ENCODE measurements around the gene NCOR1. TPM values are rescaled to one million over a fixed set of nuclear protein-coding genes. Genes with fewer than 3 reads are reported as not detected.

NCOR1 gene
- total and polyA plus RNA-seq, 9 of the 15 experiments (the other 6 are each of a cell fraction or from before 2014, with no cell fraction given): 20.2 to 66.5 (median 50.9) TPM

GRCh38 chr17:16215273-16215964 lies at the start of gene NCOR1 (continued):
- TF ChIP-seq, protein P1, sequence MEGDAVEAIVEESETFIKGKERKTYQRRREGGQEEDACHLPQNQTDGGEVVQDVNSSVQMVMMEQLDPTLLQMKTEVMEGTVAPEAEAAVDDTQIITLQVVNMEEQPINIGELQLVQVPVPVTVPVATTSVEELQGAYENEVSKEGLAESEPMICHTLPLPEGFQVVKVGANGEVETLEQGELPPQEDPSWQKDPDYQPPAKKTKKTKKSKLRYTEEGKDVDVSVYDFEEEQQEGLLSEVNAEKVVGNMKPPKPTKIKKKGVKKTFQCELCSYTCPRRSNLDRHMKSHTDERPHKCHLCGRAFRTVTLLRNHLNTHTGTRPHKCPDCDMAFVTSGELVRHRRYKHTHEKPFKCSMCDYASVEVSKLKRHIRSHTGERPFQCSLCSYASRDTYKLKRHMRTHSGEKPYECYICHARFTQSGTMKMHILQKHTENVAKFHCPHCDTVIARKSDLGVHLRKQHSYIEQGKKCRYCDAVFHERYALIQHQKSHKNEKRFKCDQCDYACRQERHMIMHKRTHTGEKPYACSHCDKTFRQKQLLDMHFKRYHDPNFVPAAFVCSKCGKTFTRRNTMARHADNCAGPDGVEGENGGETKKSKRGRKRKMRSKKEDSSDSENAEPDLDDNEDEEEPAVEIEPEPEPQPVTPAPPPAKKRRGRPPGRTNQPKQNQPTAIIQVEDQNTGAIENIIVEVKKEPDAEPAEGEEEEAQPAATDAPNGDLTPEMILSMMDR (IDR thresholded peaks at IDR 0.05 in 2 of 3, conservative IDR thresholded peaks at IDR 0.05 in 1 of 3; ENCODE audit: insufficient read depth in 2 of 3, low read depth in 1 of 3, low read length in 3 of 3): peak; percentile 19 to 45 (median 43); a peak in 4 of 6 replicates
- TF ChIP-seq TBL1XR1 (IDR thresholded peaks at IDR 0.05; ENCODE audit: low read length in 2 of 2) (no peak; a peak in 1 of 4 replicates), ZNF217 (CRISPR knock-in tag; IDR thresholded peaks at IDR 0.05) (no peak), HMGN3 (IDR thresholded peaks at IDR 0.05; ENCODE audit: borderline replicate concordance, extremely low read depth, insufficient read length, low read depth, low read length) (peak; percentile 88), DACH1 (IDR thresholded peaks at IDR 0.05; ENCODE audit: partially characterized antibody) (no peak), FOXA3 (CRISPR knock-in tag; conservative IDR thresholded peaks at IDR 0.05 in 1 of 2, IDR thresholded peaks at IDR 0.05 in 1 of 2) (no peak), NFRKB (IDR thresholded peaks at IDR 0.05; ENCODE audit: low read depth) (peak; percentile 64), KAT8 (IDR thresholded peaks at IDR 0.05; ENCODE audit: low read depth) (no peak)
- TF ChIP-seq, protein P2, sequence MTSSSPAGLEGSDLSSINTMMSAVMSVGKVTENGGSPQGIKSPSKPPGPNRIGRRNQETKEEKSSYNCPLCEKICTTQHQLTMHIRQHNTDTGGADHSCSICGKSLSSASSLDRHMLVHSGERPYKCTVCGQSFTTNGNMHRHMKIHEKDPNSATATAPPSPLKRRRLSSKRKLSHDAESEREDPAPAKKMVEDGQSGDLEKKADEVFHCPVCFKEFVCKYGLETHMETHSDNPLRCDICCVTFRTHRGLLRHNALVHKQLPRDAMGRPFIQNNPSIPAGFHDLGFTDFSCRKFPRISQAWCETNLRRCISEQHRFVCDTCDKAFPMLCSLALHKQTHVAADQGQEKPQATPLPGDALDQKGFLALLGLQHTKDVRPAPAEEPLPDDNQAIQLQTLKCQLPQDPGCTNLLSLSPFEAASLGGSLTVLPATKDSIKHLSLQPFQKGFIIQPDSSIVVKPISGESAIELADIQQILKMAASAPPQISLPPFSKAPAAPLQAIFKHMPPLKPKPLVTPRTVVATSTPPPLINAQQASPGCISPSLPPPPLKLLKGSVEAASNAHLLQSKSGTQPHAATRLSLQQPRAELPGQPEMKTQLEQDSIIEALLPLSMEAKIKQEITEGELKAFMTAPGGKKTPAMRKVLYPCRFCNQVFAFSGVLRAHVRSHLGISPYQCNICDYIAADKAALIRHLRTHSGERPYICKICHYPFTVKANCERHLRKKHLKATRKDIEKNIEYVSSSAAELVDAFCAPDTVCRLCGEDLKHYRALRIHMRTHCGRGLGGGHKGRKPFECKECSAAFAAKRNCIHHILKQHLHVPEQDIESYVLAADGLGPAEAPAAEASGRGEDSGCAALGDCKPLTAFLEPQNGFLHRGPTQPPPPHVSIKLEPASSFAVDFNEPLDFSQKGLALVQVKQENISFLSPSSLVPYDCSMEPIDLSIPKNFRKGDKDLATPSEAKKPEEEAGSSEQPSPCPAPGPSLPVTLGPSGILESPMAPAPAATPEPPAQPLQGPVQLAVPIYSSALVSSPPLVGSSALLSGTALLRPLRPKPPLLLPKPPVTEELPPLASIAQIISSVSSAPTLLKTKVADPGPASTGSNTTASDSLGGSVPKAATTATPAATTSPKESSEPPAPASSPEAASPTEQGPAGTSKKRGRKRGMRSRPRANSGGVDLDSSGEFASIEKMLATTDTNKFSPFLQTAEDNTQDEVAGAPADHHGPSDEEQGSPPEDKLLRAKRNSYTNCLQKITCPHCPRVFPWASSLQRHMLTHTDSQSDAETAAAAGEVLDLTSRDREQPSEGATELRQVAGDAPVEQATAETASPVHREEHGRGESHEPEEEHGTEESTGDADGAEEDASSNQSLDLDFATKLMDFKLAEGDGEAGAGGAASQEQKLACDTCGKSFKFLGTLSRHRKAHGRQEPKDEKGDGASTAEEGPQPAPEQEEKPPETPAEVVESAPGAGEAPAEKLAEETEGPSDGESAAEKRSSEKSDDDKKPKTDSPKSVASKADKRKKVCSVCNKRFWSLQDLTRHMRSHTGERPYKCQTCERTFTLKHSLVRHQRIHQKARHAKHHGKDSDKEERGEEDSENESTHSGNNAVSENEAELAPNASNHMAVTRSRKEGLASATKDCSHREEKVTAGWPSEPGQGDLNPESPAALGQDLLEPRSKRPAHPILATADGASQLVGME (CRISPR knock-in tag; IDR thresholded peaks at IDR 0.05): no peak
